Measurements from ENCODE around the gene PDE2A. TPM values are rescaled to one million over a fixed set of nuclear protein-coding genes. Genes with fewer than 3 reads are reported as not detected.

The PDE2A gene
- total and polyA plus RNA-seq, 9 donors = 8.3 to 44.0 (median 12.8) TPM

- Histone ChIP-seq H3K36me3 (no peaks in the 10 kb centered on the region), H3K27me3 (no peaks in the 10 kb centered on the region), H3K9me3 (no peaks in the 10 kb centered on the region), H3K27ac (peak overlapping the region in 1 of 2 donors; percentile 78), H3K4me1 (ENCODE audit: insufficient read depth) (peaks cover 19% of the 10 kb centered on the region), H3K4me3 (no peak overlapping the region)
- TF ChIP-seq EP300 (IDR thresholded peaks at IDR 0.05) = no peak
- TF ChIP-seq POLR2A (IDR thresholded peaks at IDR 0.05) = no peak
- TF ChIP-seq CTCF (IDR thresholded peaks at IDR 0.05) = no peak
- WGBS, 3 donors = 42 to 52% (median 45%) methylated on average over 13 of the region's 13 CpGs
- peak in 4 of 5 donors; percentile 45 to 67 (median 64) for DNase-seq
- intact Hi-C loops (cut with DNase I) = no loop called here
These were observed 30.0 kb upstream of the PDE2A start for GRCh38 chr11:72704028-72704782.

DNA sequence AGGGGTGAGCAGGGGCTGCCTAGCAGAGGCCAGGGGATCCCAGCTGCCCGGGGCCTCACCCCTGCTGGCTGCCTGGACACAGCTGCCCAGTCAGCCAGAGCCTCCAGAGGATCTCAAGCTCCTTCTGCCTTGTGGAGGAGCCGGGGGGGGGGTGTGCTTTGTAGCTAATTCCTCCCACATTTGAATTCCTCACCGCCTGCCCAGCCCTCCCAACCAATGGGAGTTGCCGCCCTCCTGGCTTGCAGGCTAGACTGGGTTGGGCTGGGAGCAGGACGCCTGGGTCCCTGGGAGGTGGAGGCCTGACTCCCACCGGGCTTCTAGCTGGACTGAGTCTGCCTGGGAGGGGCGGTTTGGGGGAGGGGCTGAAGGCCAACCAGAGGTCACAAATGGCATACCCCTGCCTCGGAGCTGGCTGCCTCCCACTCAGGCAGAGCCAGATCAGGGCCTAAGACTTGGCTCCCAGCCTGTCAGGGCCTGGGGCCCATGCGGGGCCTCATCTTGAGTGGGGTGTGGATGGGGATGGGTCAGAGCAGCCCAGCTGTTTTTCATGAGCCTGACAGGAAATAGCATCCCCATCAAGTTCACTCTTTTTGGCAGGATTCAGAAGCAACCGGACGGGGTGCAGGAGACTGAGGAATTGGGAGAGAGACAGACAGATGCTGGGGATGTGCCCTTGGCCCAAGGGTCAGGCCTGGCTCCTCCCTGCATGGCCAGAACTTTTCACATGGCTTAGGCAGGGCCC, 29.2 kb upstream of the PDE2A start:
- no peaks in the 10 kb centered on the region for H3K27me3 ChIP-seq
- peak; percentile 85 to 93 (median 91) for DNase-seq
- TF ChIP-seq POLR2A (IDR thresholded peaks at IDR 0.05) = no peak
- no peaks in the 10 kb centered on the region for H3K9me3 ChIP-seq
- intact Hi-C loops (cut with DNase I) = no loop called here
- H3K4me3 ChIP-seq = no peak overlapping the region
- 3 to 9% (median 6%) methylated on average over 11 of the region's 11 CpGs for WGBS, 3 donors
- peak overlapping the region in 1 of 2 donors; percentile 78 for H3K27ac ChIP-seq
- H3K4me1 ChIP-seq (ENCODE audit: insufficient read depth) = peaks cover 19% of the 10 kb centered on the region
- H3K36me3 ChIP-seq = no peaks in the 10 kb centered on the region

DNA sequence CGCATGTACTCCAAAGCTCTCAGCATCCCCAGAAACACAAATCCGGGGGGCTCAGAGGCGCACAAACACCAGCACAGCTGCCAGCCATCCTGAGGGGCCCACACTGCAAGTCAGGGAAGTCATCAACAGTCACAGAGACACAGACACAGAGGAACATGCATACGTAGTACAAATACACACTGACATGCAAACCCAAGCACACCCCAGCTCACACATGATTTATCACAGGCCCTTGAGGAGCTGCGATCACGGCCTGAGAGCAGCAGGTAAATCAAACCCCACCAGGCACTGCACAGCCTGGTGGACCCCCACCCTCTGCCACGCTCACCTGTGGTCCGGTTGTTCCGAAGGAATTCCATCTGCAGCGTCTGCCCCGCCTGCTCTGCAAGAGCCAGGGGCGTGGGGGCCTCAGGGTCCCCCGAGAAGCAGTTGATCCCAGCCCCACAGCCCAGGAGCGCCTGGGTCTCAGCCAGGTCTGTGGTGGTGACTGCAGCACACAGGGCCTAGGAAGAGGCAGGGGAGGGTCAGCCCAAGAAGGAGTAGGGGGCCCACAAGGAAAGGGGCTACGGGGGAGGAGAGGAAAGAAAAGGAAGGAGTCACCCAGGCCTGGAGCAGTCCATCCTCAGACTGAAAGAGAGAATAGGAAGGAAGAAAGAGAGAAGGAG, 28.5 kb upstream of the PDE2A start:
- intact Hi-C loops (cut with DNase I) = no loop called here
- WGBS, 3 donors = 48 to 55% (median 54%) methylated on average over 13 to 15 of the region's 15 CpGs
- Histone ChIP-seq H3K4me3 (no peak overlapping the region), H3K27ac (peak overlapping the region in 1 of 2 donors; percentile 78), H3K9me3 (no peaks in the 10 kb centered on the region), H3K4me1 (ENCODE audit: insufficient read depth) (peaks cover 19% of the 10 kb centered on the region), H3K27me3 (no peaks in the 10 kb centered on the region), H3K36me3 (no peaks in the 10 kb centered on the region)
- peak in 4 of 5 donors; percentile 40 to 64 (median 60) for DNase-seq
- TF ChIP-seq EP300 (IDR thresholded peaks at IDR 0.05) (no peak), CTCF (IDR thresholded peaks at IDR 0.05) (no peak), POLR2A (IDR thresholded peaks at IDR 0.05) (no peak)

- no peaks in the 10 kb centered on the region for H3K9me3 ChIP-seq
- peak overlapping the region in 1 of 2 donors; percentile 78 for H3K27ac ChIP-seq
- intact Hi-C loops (cut with DNase I) = no loop called here
- no peaks in the 10 kb centered on the region for H3K27me3 ChIP-seq
- H3K4me3 ChIP-seq = no peak overlapping the region
- 50 to 58% (median 54%) methylated on average over 5 to 7 of the region's 7 CpGs for WGBS, 3 donors
- peak in 2 of 5 donors; percentile 52 to 63 for DNase-seq
- peaks cover 19% of the 10 kb centered on the region for H3K4me1 ChIP-seq (ENCODE audit: insufficient read depth)
- H3K36me3 ChIP-seq = no peaks in the 10 kb centered on the region
- TF ChIP-seq EP300 (IDR thresholded peaks at IDR 0.05) (no peak), CTCF (IDR thresholded peaks at IDR 0.05) (no peak), POLR2A (IDR thresholded peaks at IDR 0.05) (no peak)
These were observed 27.9 kb upstream of the PDE2A start for GRCh38 chr11:72702096-72702495.
